ENCODE data around the gene CBFA2T3.

The CBFA2T3 gene

GRCh38 chr16:88974916-88975215 lies 2.1 kb downstream of the CBFA2T3 start:
- no peak for DNase-seq

GRCh38 chr16:88974080-88974915 lies 2.7 kb downstream of the CBFA2T3 start:
- DNase-seq: no peak

- no peak for DNase-seq
Observed at GRCh38 chr16:88973415-88974050, 3.5 kb downstream of the CBFA2T3 start.

GRCh38 chr16:88973007-88973410 lies 4.0 kb downstream of the CBFA2T3 start:
- DNase-seq: no peak

GRCh38 chr16:88972349-88972748 lies 4.7 kb downstream of the CBFA2T3 start:
- DNase-seq: no peak

- no peak for DNase-seq
Observed at GRCh38 chr16:88971371-88972097, 5.5 kb downstream of the CBFA2T3 start.

- no peak for DNase-seq
Observed at GRCh38 chr16:88970539-88971065, 6.4 kb downstream of the CBFA2T3 start.

GRCh38 chr16:88970050-88970449 lies 7.0 kb downstream of the CBFA2T3 start:
- no peak for DNase-seq

GRCh38 chr16:88969361-88969831 lies 7.6 kb downstream of the CBFA2T3 start:
- DNase-seq: no peak

- DNase-seq: no peak
Observed at GRCh38 chr16:88968589-88969280, 8.3 kb downstream of the CBFA2T3 start.

GRCh38 chr16:88967830-88968588 lies 9.0 kb downstream of the CBFA2T3 start:
- no peak for DNase-seq

- no peak for DNase-seq
Observed at GRCh38 chr16:88966986-88967829, 9.8 kb downstream of the CBFA2T3 start.

- DNase-seq: no peak
Observed at GRCh38 chr16:88965826-88966480, 11.1 kb downstream of the CBFA2T3 start.

- no peak for DNase-seq
Observed at GRCh38 chr16:88965411-88965810, 11.6 kb downstream of the CBFA2T3 start.

GRCh38 chr16:88964636-88965035 lies 12.4 kb downstream of the CBFA2T3 start:
- DNase-seq: no peak

- peak; percentile 12 for DNase-seq
Observed at GRCh38 chr16:88963583-88963982, 13.4 kb downstream of the CBFA2T3 start.

GRCh38 chr16:88962478-88963152 lies 14.4 kb downstream of the CBFA2T3 start:
- no peak for DNase-seq

GRCh38 chr16:88961011-88961410 lies 16.0 kb downstream of the CBFA2T3 start:
- no peak for DNase-seq

- no peak for DNase-seq
Observed at GRCh38 chr16:88960516-88960915, 16.5 kb downstream of the CBFA2T3 start.

GRCh38 chr16:88959022-88959421 lies 18.0 kb downstream of the CBFA2T3 start:
- DNase-seq: no peak
